B cell (primary cell): Measurements from ENCODE around the gene DCTD.

ENCODE experiments used
- EZH2 ChIP-seq: IDR thresholded peaks from 2 replicates; pipeline ENCODE4 v1.6.1; 2012; ENCODE audit warnings: borderline replicate concordance, low read depth, mild to moderate bottlenecking, moderate library complexity, low read length; ENCODE audit not compliant: insufficient read depth, poor library complexity, severe bottlenecking
- TF ChIP-seq, protein P1 (sequence below): fragments of 200-600 bp; IDR thresholded peaks from one replicate; pipeline ENCODE4 v1.8.0; 2022; ENCODE audit warnings: antibody characterized with exemption, mild to moderate bottlenecking

DNA sequence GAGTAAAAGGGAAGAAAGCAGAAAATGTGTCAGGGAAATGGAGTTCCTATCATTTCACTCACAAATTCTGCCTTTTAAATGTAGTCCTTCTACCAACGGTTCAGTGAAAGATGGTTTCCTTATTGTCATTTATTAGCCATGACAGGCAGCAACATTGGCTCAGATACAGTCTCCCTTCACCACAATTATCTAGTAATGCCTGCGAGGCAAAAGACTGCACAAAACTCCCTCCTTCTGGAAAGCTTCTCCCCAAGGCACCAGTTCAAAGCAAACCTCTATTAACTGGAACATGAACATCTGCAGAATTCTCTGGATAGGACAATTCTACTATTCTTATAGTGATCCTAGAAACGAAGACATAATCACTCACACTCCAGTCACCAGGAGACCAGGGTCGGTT is 28.3 kb downstream of the DCTD start:
- TF ChIP-seq, protein P1, sequence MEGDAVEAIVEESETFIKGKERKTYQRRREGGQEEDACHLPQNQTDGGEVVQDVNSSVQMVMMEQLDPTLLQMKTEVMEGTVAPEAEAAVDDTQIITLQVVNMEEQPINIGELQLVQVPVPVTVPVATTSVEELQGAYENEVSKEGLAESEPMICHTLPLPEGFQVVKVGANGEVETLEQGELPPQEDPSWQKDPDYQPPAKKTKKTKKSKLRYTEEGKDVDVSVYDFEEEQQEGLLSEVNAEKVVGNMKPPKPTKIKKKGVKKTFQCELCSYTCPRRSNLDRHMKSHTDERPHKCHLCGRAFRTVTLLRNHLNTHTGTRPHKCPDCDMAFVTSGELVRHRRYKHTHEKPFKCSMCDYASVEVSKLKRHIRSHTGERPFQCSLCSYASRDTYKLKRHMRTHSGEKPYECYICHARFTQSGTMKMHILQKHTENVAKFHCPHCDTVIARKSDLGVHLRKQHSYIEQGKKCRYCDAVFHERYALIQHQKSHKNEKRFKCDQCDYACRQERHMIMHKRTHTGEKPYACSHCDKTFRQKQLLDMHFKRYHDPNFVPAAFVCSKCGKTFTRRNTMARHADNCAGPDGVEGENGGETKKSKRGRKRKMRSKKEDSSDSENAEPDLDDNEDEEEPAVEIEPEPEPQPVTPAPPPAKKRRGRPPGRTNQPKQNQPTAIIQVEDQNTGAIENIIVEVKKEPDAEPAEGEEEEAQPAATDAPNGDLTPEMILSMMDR, result no peak
- no peak for TF ChIP-seq EZH2
